Activated T-cell treated with anti-CD3 and anti-CD28 coated beads for 4 hours (primary cell): Measurements from ENCODE around the gene TPD52L2.

Experiments used
- DNase-seq: peaks from one replicate; pipeline ENCODE4 v3.0.0-alpha.2; 2020

TPD52L2 gene

GRCh38 chr20:63935447-63935846 is 70.4 kb downstream of the TPD52L2 start:
- DNase-seq = no peak

- no peak for DNase-seq
Measured at GRCh38 chr20:63937596-63937995, 72.5 kb downstream of the TPD52L2 start.

- DNase-seq = no peak
Measured at GRCh38 chr20:63939061-63939935, 74.2 kb downstream of the TPD52L2 start.

GRCh38 chr20:63940071-63940471 is 75.0 kb downstream of the TPD52L2 start:
- no peak for DNase-seq

GRCh38 chr20:63940472-63941266 is 75.6 kb downstream of the TPD52L2 start:
- DNase-seq = no peak
